GM23338 (cell line): Measurements from ENCODE around the gene MECP2.

Experiments used
- EZH2 ChIP-seq: fragments of 200-600 bp; sonication (generic); IDR thresholded peaks from one replicate; pipeline ENCODE4 v1.8.0; 2017; ENCODE audit warnings: antibody characterized with exemption, mild to moderate bottlenecking, low read depth; ENCODE audit not compliant: unreplicated experiment
- EZH2phosphoT487 ChIP-seq: fragments of 200-600 bp; sonication (generic); IDR thresholded peaks from one replicate; pipeline ENCODE4 v1.8.1; 2018; ENCODE audit warnings: antibody characterized with exemption; ENCODE audit not compliant: unreplicated experiment
- JUNB ChIP-seq: IDR thresholded peaks from one replicate; pipeline ENCODE4 v1.6.1; 2016; ENCODE audit warnings: antibody characterized with exemption; ENCODE audit not compliant: unreplicated experiment
- NANOG ChIP-seq: IDR thresholded peaks from 2 replicates; pipeline ENCODE4 v1.6.1; 2016; ENCODE audit warnings: antibody characterized with exemption, borderline replicate concordance
- POLR2AphosphoS5 ChIP-seq: IDR thresholded peaks from 2 replicates; pipeline ENCODE4 v1.6.1; 2016; ENCODE audit warnings: antibody characterized with exemption, low read depth
- ZNF114 ChIP-seq: fragments of 250-450 bp; sonication (Bioruptor Pico); IDR thresholded peaks from 2 replicates; pipeline ENCODE4 v1.5.0; 2020; ENCODE audit warnings: mild to moderate bottlenecking, moderate library complexity
- ZNF331 ChIP-seq: fragments of 250-450 bp; sonication (Bioruptor Pico); IDR thresholded peaks from 2 replicates; pipeline ENCODE4 v1.5.0; 2020; ENCODE audit warnings: low read depth, mild to moderate bottlenecking, moderate library complexity
- TF ChIP-seq, protein P1 (sequence below), 2 experiments: fragments of 200-600 bp in 1 of 2; sonication (generic) in 1 of 2; conservative IDR thresholded peaks; 2 replicates each; pipeline versions ENCODE4 v1.5.1 to v1.6.1; 2016 to 2017; ENCODE audit warnings: antibody characterized with exemption in 2 of 2, low read depth in 2 of 2, mild to moderate bottlenecking in 2 of 2, moderate library complexity in 1 of 2
- TF ChIP-seq, protein P2 (sequence below): IDR thresholded peaks from one replicate; pipeline ENCODE4 v1.6.1; 2018; ENCODE audit warnings: antibody characterized with exemption; ENCODE audit not compliant: unreplicated experiment
- TF ChIP-seq, protein P3 (sequence below): IDR thresholded peaks from 2 replicates; pipeline ENCODE4 v1.6.1; 2016; ENCODE audit warnings: antibody characterized with exemption

DNA sequence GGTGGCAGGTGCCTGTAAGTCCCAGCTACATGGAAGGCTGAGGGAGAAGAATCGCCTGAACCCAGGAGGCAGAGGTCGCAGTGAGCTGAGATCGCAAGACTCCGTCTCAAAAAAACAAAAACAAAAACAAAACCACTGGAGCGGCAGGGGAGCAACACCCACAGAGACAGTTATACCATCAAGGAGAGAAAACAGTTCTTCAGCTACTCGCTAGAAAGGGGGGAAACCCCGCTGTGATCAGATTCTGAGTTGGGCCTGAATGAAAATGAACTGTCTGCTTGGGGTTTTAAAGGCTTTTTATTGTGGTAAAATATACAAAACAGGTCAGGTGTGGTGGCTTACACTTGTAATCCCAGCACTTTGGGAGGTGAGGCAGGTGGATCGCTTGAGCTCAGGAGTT is 61.0 kb downstream of the MECP2 start:
- TF ChIP-seq, protein P1, sequence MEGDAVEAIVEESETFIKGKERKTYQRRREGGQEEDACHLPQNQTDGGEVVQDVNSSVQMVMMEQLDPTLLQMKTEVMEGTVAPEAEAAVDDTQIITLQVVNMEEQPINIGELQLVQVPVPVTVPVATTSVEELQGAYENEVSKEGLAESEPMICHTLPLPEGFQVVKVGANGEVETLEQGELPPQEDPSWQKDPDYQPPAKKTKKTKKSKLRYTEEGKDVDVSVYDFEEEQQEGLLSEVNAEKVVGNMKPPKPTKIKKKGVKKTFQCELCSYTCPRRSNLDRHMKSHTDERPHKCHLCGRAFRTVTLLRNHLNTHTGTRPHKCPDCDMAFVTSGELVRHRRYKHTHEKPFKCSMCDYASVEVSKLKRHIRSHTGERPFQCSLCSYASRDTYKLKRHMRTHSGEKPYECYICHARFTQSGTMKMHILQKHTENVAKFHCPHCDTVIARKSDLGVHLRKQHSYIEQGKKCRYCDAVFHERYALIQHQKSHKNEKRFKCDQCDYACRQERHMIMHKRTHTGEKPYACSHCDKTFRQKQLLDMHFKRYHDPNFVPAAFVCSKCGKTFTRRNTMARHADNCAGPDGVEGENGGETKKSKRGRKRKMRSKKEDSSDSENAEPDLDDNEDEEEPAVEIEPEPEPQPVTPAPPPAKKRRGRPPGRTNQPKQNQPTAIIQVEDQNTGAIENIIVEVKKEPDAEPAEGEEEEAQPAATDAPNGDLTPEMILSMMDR (conservative IDR thresholded peaks at IDR 0.05; ENCODE audit: low read depth in 2 of 2), result no peak
- TF ChIP-seq ZNF114 (CRISPR knock-in tag), result no peak
- TF ChIP-seq, protein P2, sequence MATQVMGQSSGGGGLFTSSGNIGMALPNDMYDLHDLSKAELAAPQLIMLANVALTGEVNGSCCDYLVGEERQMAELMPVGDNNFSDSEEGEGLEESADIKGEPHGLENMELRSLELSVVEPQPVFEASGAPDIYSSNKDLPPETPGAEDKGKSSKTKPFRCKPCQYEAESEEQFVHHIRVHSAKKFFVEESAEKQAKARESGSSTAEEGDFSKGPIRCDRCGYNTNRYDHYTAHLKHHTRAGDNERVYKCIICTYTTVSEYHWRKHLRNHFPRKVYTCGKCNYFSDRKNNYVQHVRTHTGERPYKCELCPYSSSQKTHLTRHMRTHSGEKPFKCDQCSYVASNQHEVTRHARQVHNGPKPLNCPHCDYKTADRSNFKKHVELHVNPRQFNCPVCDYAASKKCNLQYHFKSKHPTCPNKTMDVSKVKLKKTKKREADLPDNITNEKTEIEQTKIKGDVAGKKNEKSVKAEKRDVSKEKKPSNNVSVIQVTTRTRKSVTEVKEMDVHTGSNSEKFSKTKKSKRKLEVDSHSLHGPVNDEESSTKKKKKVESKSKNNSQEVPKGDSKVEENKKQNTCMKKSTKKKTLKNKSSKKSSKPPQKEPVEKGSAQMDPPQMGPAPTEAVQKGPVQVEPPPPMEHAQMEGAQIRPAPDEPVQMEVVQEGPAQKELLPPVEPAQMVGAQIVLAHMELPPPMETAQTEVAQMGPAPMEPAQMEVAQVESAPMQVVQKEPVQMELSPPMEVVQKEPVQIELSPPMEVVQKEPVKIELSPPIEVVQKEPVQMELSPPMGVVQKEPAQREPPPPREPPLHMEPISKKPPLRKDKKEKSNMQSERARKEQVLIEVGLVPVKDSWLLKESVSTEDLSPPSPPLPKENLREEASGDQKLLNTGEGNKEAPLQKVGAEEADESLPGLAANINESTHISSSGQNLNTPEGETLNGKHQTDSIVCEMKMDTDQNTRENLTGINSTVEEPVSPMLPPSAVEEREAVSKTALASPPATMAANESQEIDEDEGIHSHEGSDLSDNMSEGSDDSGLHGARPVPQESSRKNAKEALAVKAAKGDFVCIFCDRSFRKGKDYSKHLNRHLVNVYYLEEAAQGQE, result no peak
- no peak for TF ChIP-seq EZH2
- TF ChIP-seq ZNF331 (CRISPR knock-in tag), result no peak
- TF ChIP-seq NANOG, result no peak
- no peak for TF ChIP-seq POLR2AphosphoS5
- TF ChIP-seq EZH2phosphoT487, result no peak
- TF ChIP-seq, protein P3, sequence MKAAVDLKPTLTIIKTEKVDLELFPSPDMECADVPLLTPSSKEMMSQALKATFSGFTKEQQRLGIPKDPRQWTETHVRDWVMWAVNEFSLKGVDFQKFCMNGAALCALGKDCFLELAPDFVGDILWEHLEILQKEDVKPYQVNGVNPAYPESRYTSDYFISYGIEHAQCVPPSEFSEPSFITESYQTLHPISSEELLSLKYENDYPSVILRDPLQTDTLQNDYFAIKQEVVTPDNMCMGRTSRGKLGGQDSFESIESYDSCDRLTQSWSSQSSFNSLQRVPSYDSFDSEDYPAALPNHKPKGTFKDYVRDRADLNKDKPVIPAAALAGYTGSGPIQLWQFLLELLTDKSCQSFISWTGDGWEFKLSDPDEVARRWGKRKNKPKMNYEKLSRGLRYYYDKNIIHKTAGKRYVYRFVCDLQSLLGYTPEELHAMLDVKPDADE, result no peak
- no peak for TF ChIP-seq JUNB
